Nephron progenitor cell (in vitro differentiated cells): ENCODE results near the gene ATP9B.

Experiments
- DNase-seq: peaks from one replicate; pipeline ENCODE4 v3.0.0; 2021
- H3K27ac Mint-ChIP-seq: 2 replicates; pipeline ENCODE4 v1.8.0; 2021; ENCODE audit warnings: mild to moderate bottlenecking, moderate library complexity, mixed read lengths
- H3K27me3 Mint-ChIP-seq: 2 replicates; pipeline ENCODE4 v1.8.0; 2021; ENCODE audit warnings: mild to moderate bottlenecking, low read depth, mixed read lengths; ENCODE audit not compliant: poor library complexity
- H3K36me3 Mint-ChIP-seq: 2 replicates; pipeline ENCODE4 v1.8.0; 2021; ENCODE audit warnings: low read depth, mixed read lengths
- H3K4me1 Mint-ChIP-seq: 2 replicates; pipeline ENCODE4 v1.8.0; 2021; ENCODE audit warnings: mixed read lengths
- H3K4me3 Mint-ChIP-seq: 2 replicates; pipeline ENCODE4 v1.8.0; 2021; ENCODE audit warnings: mild to moderate bottlenecking, moderate library complexity, mixed read lengths
- H3K9me3 Mint-ChIP-seq: 2 replicates; pipeline ENCODE4 v1.8.0; 2021; ENCODE audit warnings: mild to moderate bottlenecking, moderate library complexity, mixed read lengths
- TF ChIP-seq, protein P1 (sequence below): fragments of 200-600 bp; sonication (generic); IDR thresholded peaks from 2 replicates; pipeline ENCODE4 v1.5.0; 2021; ENCODE audit warnings: antibody characterized with exemption

The ATP9B gene

DNA sequence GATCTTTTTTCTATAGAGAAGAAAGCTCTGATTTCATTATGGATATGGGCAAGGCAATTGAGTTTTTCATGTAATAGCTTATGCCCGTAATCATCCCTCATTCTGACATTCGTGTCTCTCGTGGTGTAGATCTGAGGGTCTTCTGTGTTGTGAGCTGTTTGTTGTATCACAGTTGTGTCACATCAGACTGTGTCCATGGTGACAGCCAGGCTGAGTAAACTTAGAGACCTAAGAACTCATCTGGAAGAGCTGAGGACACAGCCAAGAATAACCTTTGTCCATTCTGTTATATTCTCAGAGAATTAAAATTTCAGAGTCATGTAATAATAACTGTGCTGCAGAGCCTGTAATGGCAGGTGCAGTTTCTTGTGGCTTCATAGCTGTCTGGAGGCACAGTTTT, 116.5 kb downstream of the ATP9B start:
- TF ChIP-seq, protein P1, sequence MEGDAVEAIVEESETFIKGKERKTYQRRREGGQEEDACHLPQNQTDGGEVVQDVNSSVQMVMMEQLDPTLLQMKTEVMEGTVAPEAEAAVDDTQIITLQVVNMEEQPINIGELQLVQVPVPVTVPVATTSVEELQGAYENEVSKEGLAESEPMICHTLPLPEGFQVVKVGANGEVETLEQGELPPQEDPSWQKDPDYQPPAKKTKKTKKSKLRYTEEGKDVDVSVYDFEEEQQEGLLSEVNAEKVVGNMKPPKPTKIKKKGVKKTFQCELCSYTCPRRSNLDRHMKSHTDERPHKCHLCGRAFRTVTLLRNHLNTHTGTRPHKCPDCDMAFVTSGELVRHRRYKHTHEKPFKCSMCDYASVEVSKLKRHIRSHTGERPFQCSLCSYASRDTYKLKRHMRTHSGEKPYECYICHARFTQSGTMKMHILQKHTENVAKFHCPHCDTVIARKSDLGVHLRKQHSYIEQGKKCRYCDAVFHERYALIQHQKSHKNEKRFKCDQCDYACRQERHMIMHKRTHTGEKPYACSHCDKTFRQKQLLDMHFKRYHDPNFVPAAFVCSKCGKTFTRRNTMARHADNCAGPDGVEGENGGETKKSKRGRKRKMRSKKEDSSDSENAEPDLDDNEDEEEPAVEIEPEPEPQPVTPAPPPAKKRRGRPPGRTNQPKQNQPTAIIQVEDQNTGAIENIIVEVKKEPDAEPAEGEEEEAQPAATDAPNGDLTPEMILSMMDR = no peak
- H3K27me3 Mint-ChIP-seq = no peaks in the 10 kb centered on the region
- H3K4me3 Mint-ChIP-seq = no peak overlapping the region
- no peak for DNase-seq
- H3K9me3 Mint-ChIP-seq = no peaks in the 10 kb centered on the region
- H3K4me1 Mint-ChIP-seq = peaks cover 6% of the 10 kb centered on the region
- peaks cover 12% of the 10 kb centered on the region for H3K36me3 Mint-ChIP-seq
- H3K27ac Mint-ChIP-seq = no peak overlapping the region

DNA sequence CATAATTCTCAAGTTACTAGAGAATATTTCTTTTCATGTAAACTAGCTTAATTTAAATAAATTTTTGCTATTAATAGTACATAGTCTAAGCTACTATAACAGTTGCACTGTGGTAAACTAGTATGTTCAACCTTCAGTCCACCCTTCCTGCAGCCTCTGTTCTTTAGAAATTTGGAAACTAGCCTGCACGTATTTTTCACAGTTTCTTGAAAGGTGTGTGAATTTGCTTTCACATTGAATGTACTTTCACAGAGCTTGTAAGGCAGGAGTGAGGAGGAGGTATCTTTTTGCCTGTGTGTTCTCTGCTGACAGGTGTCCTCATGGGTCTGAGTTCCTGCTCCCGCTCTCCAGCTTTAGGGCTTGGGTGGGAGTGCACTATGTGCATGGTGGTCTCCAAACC, 117.5 kb downstream of the ATP9B start:
- H3K9me3 Mint-ChIP-seq = peaks cover 4% of the 10 kb centered on the region
- H3K27ac Mint-ChIP-seq = no peak overlapping the region
- peaks cover 16% of the 10 kb centered on the region for H3K36me3 Mint-ChIP-seq
- H3K4me3 Mint-ChIP-seq = no peak overlapping the region
- TF ChIP-seq, protein P1 = no peak
- DNase-seq = no peak
- peaks cover 6% of the 10 kb centered on the region for H3K4me1 Mint-ChIP-seq
- H3K27me3 Mint-ChIP-seq = no peaks in the 10 kb centered on the region

DNA sequence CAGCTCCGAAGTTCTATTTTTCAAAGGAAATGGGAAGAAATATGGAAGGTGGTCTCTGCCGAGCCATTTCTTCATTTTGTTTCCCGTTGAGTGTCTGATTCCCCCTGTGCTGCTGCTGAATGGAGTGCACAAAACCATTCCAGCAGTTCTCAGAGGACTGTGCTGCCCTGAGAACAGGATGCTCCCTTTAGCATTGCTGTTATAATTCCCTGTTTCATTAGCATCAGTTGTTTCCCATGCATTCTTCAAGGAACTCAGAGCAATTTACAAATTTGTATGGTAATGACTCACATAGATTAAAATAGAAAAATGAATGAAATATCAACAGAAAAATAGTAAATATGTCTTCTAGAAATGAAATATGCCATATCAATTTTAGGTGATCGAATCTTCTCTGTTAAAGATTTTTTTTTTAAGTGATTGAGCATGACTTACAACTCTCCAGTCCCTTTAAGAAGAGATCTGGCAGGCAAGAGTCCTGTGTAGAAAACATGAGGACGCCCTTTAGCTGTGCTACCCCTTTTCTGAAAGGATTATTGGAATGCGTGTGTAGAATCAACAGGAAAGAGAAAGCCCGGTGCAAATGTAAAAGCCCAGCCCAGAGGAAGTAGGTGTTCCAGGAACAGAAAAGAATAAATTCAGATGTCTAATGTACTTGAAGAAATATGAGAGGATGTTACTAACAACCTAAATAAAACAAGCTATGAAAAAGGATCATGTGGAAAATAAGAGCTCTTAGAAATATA, 118.5 kb downstream of the ATP9B start:
- H3K4me1 Mint-ChIP-seq = no peaks in the 10 kb centered on the region
- peaks cover 22% of the 10 kb centered on the region for H3K36me3 Mint-ChIP-seq
- no peaks in the 10 kb centered on the region for H3K27me3 Mint-ChIP-seq
- DNase-seq = no peak
- H3K9me3 Mint-ChIP-seq = peaks cover 6% of the 10 kb centered on the region
- TF ChIP-seq, protein P1 = no peak
- H3K27ac Mint-ChIP-seq = no peak overlapping the region
- H3K4me3 Mint-ChIP-seq = no peak overlapping the region

DNA sequence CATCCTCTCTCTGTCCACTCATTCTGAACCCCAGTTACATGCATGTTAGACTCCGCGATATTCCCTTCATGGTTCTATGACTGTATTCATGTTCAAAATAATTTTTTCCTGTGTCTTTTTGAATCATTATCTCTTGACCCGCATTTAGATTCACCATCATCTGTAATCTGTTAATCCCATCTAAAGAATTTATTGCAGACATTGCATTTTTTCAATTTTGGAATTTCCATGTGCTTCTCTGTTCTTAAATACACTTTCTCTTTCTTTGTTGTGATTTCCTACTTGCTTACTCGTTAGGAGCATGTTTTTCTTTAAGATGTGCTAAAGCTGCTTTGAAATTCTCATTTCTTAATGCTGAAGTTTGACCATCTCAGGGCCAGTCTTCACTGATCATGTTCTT, 122.2 kb downstream of the ATP9B start:
- H3K4me3 Mint-ChIP-seq = no peak overlapping the region
- peaks cover 30% of the 10 kb centered on the region for H3K36me3 Mint-ChIP-seq
- peaks cover 6% of the 10 kb centered on the region for H3K9me3 Mint-ChIP-seq
- TF ChIP-seq, protein P1 = no peak
- H3K27ac Mint-ChIP-seq = no peak overlapping the region
- no peaks in the 10 kb centered on the region for H3K4me1 Mint-ChIP-seq
- no peaks in the 10 kb centered on the region for H3K27me3 Mint-ChIP-seq
- no peak for DNase-seq

DNA sequence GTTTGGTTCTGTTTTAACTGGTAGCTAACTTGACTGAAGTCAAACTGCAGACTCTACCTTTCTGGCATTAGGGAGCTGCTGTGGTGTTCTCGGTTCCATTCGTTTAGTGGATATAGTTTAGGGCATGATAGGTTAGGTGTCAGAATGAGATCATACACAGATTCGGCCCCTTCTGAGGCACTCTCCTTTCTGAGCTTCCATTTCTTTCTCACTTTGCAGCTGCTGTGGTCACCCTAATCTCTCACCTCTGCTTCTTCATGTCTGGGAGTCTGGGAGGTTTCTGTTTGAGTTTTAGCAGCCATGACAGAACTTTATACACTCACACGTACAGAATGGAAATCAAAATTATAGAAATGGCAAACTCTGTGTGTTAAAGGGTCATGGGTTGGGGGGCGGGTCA, 122.8 kb downstream of the ATP9B start:
- no peaks in the 10 kb centered on the region for H3K4me1 Mint-ChIP-seq
- H3K4me3 Mint-ChIP-seq = no peak overlapping the region
- peaks cover 30% of the 10 kb centered on the region for H3K36me3 Mint-ChIP-seq
- H3K27ac Mint-ChIP-seq = no peak overlapping the region
- no peak for DNase-seq
- no peaks in the 10 kb centered on the region for H3K27me3 Mint-ChIP-seq
- TF ChIP-seq, protein P1 = no peak
- peaks cover 6% of the 10 kb centered on the region for H3K9me3 Mint-ChIP-seq

DNA sequence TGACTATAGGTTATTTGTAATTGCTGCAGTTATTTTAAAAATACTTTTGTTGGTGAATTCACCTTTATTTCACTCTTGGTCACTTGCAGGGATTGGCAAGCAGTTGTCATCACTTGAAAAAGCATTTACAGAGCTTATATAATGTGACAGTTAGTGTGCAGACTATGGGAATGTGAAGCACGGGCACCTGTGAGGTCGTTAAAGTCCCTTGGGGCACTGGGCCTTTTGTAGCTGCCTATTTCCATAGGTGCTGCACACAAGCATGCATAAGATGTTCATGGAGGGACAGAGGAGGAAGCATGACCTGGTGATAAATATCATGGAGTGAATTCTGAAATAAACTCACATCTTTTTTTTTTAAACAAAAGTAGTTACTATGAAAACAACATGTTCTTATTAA, 124.6 kb downstream of the ATP9B start:
- H3K36me3 Mint-ChIP-seq = peaks cover 34% of the 10 kb centered on the region

More for the DNA sequence above, 124.6 kb downstream of the ATP9B start:
- TF ChIP-seq, protein P1 = no peak
- no peak overlapping the region for H3K4me3 Mint-ChIP-seq
- no peak for DNase-seq
- H3K4me1 Mint-ChIP-seq = no peaks in the 10 kb centered on the region
- H3K9me3 Mint-ChIP-seq = peaks cover 6% of the 10 kb centered on the region
- H3K27me3 Mint-ChIP-seq = no peaks in the 10 kb centered on the region
- H3K27ac Mint-ChIP-seq = no peak overlapping the region
